ENCODE measurements around the gene SNX8.
A peak's percentile ranks its signal among the peaks of the same experiment; 100 is the strongest.

Gene SNX8

DNA sequence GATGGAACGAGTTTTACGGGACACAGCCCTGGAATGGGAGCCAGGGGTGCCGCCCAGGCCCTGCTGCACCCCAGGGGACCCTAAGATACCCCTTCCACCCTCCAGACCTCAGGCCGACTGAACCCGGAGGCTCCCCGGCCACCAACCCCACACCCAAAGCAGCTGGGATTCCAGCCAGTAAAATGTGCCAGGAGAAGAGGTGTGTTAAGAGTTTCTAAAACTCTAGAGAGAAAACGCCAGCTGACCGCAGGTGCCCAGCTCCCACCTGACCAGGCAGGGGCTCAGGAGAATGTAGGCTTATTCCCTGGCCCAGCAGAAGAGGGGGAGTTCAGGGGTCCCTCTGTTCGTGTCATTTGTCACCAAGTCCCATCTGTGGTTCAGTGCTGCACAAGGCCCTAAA, 54.8 kb downstream of the SNX8 start:
- DNase-seq, result no peak

DNA sequence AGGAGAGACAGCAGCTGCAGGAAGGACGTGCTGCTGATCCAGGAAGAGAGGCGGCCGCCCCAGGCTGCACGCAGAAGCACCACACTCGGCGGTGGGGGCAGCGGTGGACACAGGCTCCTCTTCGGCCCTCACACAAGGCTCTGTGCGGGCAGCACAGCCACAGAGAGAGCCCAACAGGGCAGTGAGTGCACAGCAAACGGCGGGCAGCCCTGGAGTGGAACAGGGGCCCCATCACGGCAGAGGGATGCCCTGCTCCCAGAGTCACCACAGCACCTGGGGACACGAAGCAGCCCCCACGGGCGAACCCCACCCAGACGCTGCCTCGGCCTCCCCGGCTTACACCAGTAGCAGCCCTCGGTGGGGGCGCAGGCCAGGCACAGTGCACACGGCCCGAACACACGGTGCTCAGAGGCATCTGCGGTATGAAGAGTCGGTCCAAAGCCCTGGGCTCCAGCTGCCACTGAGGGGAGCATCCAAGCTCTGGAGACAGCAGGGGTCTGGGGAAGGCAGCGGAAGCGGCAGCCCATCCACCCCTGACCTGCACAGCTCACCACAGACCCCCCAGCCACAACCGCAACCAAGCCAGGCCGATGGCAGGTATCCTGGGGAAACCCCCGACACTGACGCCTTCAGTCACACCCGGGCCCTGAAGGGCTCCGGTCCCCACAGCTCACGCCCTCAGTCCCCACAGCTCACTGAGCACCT, 55.4 kb downstream of the SNX8 start:
- no peak for DNase-seq

DNA sequence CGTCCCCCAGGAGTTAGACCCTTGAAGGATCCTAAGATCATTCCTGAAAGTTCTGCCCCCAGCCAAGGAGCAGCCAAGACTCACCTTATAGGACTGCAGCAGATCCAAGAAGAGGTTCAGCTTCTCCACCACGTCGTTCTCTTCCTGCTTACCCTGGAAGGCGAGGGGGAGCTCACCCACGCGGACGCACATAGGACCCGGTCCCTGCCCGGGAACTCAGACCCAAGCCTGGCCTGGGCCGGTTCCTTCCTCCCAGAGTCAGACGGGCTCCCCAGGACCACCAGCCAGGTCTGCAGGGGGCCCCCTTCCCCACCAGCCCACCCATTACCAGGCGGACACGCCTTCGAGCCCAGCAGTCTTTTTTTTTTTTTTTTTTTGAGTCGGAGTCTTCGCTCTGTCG, 56.6 kb downstream of the SNX8 start:
- no peak for DNase-seq

DNA sequence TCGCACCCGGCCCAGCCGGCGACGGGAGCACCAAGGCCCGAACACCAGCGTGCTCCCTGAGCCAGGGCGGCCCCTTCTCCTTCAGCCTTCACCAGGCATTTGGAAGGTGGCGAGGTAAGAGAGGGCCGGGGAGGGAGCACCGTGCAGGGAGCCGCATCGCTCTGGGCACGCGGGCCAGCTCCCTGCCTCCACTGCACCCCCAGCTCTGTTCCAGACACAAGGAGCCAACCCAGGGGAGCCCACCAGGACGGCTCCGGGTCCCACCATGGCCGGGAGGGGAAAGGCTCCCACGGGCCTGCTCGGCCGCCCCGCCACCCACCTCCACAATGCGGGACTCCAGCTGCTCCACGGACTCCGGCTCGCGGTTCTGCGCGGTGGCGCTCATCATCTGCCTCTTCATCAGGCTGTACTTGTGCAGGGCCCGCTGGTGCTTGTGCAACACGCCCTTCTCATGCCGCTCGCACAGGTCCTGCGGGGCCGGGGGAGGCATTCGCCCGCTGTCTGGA, 57.1 kb downstream of the SNX8 start:
- DNase-seq, result no peak

DNA sequence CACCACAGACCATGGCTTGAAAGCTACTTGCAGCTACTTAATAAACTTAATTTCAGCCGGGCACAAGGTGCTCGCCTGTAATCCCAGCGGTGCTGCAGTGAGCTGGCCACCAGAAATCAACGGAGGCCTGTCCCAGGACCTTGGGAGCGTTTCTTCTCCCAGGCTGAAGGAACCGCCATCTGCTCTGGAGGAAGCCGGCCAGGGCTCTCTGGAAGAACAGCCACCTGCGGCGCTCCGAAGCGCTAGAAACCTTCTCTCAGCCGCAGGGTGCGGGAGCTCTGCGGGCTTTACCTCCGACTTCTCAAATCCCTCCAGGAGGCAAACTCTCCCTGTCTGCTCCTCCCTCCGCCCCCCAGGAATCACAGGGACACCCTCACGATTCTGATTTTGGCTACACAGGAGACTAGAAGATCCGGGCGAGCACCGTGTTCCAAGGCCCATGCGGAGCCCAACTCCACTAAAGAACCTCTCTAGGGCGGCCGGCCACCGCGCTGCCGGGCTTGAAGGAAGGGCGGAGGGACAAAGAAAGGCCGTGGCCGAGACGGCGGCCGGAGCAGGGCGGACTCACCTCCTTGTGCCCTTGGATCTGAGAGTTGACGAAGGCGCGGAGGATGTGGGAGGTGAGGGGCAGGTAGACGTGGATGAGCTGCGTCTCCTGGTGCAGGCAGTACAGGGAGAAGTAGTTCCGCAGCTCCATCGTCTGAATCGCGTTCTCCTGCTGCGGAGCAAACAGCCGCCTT, 57.8 kb downstream of the SNX8 start:
- no peak for DNase-seq

DNA sequence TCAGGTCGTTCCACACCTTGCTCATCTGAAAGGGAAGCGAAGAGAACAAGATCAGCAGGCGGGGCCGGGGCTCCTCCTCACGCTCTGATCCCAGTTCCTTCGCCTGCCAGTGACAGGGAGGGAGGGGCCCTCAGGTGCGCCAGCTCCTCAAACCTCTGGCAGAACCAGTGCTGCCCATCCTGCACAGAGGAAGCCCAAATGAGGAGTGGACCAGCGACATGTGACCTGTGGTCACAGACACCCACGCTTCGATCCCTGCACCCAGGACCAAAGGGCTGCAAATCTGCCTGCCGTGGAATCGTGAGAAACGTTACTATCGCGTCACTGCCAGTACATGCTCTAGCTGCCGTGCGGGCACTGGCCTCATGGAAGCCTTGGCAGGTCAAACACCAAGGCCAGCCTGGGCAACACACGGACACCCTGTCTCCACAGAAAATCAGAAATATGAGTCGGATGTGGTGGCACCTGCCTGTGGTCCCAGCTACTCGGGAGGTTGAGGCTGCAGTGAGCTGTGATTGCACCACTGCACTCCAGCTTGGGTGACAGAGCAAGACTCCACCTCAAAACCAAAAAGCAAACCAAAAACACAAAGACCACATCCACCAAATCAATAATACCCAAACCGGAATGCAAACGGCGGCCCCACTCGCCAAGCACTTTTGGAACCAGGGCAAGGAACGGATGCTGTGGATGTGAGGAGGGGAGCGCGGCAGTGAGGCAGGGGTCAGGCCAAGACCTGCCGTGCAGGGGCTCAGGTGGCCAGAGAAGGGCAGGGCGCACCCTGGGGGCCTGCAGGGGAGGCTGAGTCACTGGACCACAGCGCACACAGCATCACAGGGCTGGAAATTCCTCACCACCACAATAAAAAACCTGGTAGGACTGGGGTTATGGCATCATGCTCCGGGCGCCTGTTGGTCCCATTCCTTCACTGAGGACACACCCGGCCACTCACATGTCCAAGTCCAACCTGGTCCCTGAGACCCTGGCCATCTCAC, 58.8 kb downstream of the SNX8 start:
- DNase-seq, result peak; percentile 43

DNA sequence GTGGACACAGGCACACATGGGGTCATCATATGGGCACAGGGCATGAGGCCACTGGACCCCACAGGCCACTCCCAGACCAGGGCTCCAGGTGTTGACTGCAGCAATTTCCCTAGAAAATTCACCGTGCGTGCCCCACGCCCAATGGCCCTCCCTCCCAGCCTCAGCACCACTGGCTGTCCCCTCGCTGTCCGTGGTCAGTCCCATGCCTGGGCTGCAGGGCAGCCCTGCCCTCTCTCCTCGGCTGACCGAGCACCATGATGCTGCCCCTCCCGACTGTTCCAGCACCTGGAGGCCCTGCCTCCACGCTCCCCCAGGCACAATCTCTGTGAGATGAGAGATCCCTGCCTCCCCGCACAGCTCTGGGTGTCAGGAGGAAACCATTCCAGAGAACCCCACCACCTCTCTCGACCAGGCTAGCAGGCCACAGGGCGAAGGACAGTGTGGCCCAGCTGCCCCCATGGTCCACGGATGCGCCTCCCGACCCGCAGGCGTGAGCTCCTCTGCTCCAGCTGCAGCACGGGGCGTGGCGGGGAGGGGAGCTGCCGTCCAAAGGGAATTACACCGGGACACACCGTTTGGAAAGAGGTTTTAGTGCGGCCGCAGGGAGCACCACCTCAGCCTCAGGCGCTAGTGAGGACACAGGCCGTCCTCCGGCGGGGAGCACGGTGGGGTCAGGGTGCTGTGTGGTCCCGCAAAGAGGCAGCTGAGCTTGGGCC, 59.7 kb downstream of the SNX8 start:
- no peak for DNase-seq

DNA sequence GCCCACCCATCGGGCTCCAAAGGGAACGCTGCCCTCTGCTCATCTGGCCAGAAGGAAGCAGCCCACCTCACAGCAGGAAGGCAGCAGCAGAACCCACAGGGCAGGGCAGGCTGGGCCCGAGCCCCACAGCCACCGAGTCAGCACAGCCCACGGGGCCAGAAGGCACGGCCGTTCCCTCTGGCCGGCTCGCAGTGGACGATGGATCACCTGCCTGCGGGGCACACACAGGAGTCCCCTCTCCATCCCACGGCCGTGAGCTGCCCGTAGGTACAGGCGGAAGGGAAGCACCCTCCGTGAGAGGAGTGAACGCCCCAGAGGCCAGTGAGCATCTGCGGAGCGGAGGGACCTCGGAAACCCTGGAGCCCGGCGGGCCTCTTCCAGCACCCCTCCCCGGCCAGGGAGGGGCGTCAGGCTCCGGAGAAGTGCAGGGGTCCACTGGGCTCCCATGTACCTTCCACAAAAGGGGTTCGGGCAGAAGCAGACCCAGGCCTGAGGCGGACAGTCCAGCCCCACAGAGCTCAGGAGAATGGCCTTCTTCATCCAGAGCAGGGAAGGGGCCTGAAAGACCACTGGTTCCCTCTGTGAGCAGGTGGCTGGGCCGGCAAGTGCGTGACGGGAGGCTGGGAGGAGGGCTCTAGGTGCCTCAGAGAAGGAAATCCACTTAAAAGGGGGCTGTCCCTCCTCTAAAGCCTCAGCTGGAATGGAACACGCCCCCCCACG, 60.6 kb downstream of the SNX8 start:
- DNase-seq, result no peak

DNA sequence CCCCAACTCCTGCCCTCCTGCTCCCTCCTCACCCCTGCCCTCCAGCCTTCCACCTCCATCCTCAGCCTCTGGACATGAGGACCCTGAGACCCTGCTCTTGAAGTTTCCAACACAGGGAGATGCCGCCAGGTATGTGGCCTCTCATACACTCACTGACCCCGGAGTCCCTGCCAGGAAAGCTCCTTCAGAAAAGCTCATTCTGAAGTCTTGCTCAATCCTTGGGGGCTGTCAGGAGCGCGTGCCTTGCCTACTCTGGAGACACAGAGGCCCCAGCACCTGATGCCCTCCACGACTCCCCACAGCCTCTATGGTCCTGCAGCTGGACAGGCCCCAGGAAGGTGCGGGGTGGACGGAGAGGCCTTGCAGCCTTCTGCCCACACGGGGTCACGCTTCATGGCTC, 61.2 kb downstream of the SNX8 start:
- no peak for DNase-seq

DNA sequence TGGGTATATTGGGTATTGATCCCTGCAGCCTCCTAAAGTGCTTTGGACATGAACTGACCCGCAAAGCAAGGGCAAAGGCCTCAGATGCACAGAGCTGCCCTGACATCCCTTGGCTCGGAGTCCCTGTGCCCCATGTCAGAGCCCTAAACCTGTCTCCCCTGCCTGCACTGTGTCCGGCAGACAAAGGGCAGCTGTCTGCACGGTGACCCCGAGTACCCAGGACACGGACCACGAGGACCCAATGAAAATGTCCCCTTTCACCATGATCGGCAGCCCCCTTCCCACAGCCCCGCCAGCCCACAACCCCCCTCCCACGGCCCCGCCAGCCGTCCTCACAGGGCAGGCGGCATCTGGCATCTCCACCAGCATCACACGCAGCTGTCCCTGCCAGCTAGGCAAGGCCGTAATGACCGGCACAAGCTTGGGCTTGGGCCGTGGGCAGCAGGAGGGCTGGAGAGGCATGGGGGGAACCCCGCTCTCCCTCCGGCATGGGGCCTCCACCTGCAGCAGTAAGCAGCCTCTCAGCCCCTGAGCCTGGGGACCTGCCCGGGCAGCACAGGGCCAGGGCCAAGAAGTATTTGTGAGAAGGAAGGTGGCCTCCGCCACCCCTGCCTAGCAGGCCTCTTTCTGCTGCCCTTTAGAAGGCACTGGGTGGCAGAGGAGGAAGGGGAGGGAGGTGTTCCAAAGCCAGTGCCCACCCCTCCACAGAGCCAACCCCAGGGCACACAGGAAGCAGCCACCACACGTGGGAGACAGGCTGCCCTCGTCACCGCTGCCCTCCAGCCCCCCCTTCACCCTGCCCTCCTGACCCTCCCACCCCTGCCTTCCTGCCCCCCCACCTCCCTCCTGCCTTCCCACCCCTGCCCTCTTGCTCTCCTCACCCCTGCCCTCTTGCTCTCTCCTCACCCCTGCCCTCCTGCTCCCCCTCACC, 62.1 kb downstream of the SNX8 start:
- no peak for DNase-seq

DNA sequence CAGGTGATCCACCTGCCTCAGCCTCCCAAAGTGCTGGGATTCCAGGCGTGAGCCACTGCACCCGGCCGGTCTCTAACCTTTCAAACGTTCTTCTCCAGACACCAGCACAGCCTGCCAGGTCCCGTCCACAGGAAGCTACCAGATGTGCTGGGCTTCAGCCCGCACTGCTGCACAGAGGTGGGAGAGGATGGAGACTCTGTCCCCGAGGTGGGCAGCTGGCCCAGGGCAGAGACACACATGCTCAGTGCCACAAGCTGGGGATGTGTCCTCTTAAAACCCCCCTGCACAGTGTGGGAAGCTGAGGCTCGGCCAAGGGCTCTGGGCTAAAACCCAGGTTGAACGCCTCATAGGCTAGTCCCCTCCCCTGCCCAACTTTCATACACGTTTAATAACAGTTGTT, 62.9 kb downstream of the SNX8 start:
- DNase-seq, result no peak

DNA sequence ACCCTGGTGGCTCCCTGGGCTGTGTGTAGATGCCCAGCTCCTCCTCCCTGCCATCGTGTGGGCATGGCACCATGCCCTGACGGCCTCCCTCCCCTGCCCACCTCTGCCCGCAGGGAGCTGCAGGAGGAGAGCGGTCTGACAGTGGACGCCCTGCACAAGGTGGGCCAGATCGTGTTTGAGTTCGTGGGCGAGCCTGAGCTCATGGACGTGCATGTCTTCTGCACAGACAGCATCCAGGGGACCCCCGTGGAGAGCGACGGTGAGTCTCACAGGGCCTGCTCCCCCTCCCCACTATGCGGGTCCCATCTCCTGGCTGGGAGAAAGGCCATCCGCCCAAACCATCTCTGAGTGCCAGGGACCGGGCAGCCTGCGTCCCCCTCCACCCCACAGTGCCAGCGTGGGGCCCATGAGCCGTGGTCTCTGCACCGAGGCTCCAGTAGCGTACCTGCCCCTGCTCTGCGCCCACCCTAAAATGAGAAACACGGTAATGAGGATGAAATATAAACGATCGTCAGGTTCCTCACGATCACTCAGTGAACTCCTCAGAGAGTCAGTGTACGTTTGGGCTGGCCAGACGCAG, 64.4 kb downstream of the SNX8 start:
- DNase-seq, result no peak

DNA sequence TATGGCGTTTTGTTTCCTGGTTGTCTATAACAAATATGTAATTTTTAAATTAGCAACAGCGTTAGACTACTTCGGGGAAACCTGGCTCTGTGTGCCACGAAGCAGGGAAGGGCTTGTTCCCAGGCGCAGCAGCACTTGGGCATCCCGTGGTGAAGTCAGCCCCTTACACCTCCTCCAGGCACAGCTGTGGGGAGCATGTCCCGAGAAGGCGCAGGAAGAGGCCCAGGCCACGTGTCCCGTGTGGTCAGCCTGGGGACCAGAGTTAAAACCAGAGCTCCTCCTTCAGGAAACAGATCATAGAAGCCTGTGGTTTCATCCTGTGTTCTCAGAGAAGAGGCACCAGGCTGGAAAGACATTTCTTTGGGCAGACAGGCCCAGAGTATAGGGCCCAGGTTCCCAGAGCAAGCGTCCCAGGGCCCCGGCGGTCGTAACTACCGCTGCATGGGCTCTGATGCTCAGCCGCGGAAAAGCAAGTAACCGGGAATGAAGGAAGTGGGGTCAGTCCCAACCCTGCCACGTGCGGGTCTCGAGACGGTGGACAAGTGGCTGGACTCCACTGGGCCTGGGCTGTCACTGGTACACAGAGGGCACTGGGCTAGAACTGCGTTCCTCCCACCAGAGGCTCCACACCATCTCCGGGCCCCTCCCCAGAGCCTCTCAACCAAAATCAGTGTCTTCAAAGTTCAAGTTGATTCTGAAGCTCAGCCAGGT, 65.1 kb downstream of the SNX8 start:
- peak; percentile 70 for DNase-seq

DNA sequence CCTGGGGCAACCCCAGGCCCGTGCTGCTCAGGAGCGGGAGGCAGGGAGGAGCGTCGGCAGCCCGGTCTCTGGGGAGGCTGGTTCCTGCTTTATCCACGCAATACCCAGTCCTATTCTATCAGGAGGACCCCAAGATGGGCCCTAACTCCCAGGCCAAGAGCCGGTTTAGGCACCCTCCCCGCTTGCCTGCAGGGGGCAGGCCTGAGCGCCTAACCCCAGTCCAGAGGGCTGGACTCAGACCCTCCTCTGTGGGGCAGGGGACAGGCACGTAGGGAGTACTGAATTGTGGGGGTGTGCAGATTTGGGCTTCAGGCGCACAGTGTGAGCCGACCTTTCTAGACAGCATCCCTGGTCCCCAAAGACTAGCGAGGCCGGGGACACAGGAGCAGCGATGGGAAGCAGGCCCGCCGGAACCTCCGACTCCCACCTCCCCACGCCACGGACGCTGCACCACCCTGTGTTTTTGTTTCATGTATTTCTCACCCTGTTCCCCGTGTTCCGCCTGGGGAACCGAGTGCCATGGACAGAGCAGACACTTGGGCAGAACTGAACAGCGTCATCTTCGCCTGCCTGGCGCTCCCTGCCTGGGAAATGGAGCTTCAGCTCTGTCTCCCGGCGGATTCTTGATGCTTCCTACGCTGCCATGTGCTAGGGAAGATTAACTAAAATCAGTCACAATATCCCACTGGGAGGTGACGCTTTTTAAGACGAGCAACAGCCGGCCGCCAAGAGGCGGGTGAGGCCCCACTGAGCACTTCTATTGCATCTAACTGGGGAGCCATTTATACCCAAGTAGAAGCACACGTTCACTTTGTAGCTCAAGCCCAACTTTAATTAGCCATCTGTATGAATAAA, 66.9 kb downstream of the SNX8 start:
- peak; percentile 47 for DNase-seq

DNA sequence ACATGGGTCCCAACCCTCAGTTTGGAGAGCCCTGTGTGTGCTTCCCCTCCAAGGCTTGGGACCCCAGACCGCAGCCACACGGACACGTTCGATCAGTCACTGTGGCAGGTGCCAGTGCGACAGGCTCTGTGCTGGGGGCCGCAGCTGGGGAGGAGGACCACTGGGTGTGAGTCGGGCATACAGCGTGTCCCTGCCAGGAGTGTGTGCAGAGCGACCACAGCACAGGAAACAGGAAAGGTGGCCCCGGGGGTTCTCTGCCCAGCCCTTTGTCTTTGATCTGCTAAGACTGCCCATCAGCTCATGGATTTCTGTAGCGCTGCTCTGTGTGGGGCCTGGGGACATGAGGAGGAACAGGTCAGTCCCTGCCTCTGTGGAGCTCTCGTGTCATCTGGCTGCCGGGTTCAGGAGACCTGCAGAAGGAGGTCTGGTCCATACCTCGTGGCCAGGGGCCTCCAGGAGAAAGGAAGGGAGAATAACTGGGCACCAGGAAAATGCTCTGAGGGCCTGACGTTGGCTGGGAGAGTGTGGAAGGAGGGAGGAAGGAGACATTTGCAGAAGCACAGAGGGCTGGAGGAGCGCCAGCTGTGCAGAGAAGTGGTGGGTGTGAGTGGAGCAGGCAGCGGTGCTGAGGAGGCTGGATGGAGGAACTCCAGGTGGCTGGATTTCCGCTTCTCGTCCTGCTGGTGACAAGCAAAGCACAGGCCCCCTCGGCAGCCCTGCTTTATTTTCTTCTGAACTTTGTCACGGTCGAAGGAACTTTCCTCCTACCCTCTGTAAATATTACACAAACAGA, 68.2 kb downstream of the SNX8 start:
- no peak for DNase-seq

DNA sequence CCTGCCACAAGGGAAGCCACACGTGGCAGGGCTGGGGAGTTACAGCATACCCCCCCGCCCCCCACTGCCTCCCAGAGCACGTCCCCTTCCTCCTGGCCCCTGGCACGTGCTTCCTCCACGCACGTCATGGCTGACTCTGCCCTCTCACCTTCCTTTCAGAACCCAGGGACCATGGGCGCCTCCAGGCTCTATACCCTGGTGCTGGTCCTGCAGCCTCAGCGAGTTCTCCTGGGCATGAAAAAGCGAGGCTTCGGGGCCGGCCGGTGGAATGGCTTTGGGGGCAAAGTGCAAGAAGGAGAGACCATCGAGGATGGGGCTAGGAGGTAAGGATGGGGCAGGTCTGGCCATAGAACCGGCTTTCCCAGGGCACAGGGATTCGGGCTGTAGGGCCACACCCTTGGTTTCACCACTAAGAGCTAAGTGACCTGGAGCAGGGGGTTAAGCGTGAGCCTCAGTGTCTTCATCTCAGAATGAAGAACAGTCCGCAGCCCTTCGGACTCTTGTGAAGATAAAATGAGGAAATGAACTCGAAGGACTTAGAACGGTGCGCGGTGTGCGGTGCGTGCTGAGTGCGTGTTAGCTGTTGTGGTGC, 69.7 kb downstream of the SNX8 start:
- DNase-seq, result no peak

DNA sequence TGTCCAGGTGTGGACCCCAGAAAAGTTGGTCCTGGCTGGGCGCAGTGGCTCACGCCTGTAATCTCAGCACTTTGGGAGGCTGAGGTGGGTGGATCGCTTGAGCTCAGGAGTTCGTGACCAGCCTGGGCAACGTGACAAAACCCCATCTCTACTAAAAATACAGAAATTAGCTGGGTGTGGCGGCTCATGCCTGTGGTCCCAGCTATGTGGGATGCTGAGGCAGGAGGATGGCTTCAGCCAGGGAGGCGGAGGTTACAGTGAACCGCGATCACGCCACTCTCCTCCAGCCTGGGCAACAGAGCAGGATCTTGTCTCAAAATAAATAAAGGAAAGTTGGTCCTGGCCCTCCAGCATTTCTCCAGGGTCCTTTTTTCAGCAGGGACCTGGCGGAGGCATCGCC, 70.8 kb downstream of the SNX8 start:
- DNase-seq, result no peak

Measured in activated CD4-positive, alpha-beta T cell treated with anti-CD3 and anti-CD28 coated beads, Interleukin-10, Interleukin-2, amounts not matched to agents 100 ng/mL and 50 ng/mL, durations not matched to agents 16 hours and 8 hours (primary cell).